NT2/D1 (cell line): Measurements from ENCODE around the gene PHC2.
A peak's percentile ranks its signal among the peaks of the same experiment; 100 is the strongest.

Experiments
- DNase-seq: peaks from one replicate; pipeline ENCODE4 v3.0.0-alpha.2; 2011; ENCODE audit warnings: low read depth, low spot score
- H3K27me3 ChIP-seq: 2 replicates; pipeline ENCODE4 v1.6.0; 2011; ENCODE audit warnings: mild to moderate bottlenecking; ENCODE audit not compliant: insufficient read length, insufficient read depth
- H3K36me3 ChIP-seq: 2 replicates; pipeline ENCODE4 v1.6.1; 2011; ENCODE audit warnings: mild to moderate bottlenecking, low read length, mixed read lengths; ENCODE audit not compliant: insufficient read depth, insufficient read length
- H3K4me1 ChIP-seq: 2 replicates; pipeline ENCODE4 v1.5.1; 2011; ENCODE audit not compliant: insufficient read depth, insufficient read length
- H3K4me3 ChIP-seq: 2 replicates; pipeline ENCODE4 v1.5.1; 2011; ENCODE audit warnings: low read depth; ENCODE audit not compliant: insufficient read length
- H3K9ac ChIP-seq: 2 replicates; pipeline ENCODE4 v1.6.0; 2011; ENCODE audit warnings: low read depth; ENCODE audit not compliant: insufficient read length
- H3K9me3 ChIP-seq: 2 replicates; pipeline ENCODE4 v1.5.1; 2011; ENCODE audit warnings: mild to moderate bottlenecking, low read length; ENCODE audit not compliant: insufficient read depth
- SUZ12 ChIP-seq: IDR thresholded peaks from 2 replicates; pipeline ENCODE4 v1.6.1; 2011; ENCODE audit not compliant: insufficient read length, insufficient read depth; ENCODE audit errors: extremely low read depth
- YY1 ChIP-seq: IDR thresholded peaks from 2 replicates; pipeline ENCODE4 v1.6.1; 2011; ENCODE audit not compliant: insufficient read length, insufficient read depth
- ZNF274 ChIP-seq: IDR thresholded peaks from 2 replicates; pipeline ENCODE4 v1.6.1; 2011; ENCODE audit warnings: mild to moderate bottlenecking, low read depth, low read length

PHC2 gene

GRCh38 chr1:33436557-33437285, 5.8 kb upstream of the PHC2 start:
- H3K9me3 ChIP-seq: no peaks in the 10 kb centered on the region
- TF ChIP-seq SUZ12 (no peak), ZNF274 (no peak), YY1 (no peak)
- peaks cover 6% of the 10 kb centered on the region for H3K27me3 ChIP-seq
- peaks cover 5% of the 10 kb centered on the region for H3K4me1 ChIP-seq
- no peak overlapping the region for H3K4me3 ChIP-seq
- DNase-seq: no peak
- H3K9ac ChIP-seq: no peak overlapping the region
- H3K36me3 ChIP-seq: no peaks in the 10 kb centered on the region

GRCh38 chr1:33435096-33435820, 4.4 kb upstream of the PHC2 start:
- H3K4me1 ChIP-seq: peaks cover 5% of the 10 kb centered on the region
- no peaks in the 10 kb centered on the region for H3K36me3 ChIP-seq
- H3K4me3 ChIP-seq: no peak overlapping the region
- no peaks in the 10 kb centered on the region for H3K9me3 ChIP-seq
- no peak overlapping the region for H3K9ac ChIP-seq
- H3K27me3 ChIP-seq: peaks cover 11% of the 10 kb centered on the region
- TF ChIP-seq SUZ12 (no peak), ZNF274 (no peak)
- no peak for DNase-seq

- H3K9ac ChIP-seq: no peak overlapping the region
- H3K27me3 ChIP-seq: peaks cover 20% of the 10 kb centered on the region
- H3K4me3 ChIP-seq: no peak overlapping the region
- H3K36me3 ChIP-seq: no peaks in the 10 kb centered on the region
- no peak for TF ChIP-seq YY1
- no peak for TF ChIP-seq SUZ12
- TF ChIP-seq ZNF274: no peak
- no peak for DNase-seq
- peaks cover 5% of the 10 kb centered on the region for H3K4me1 ChIP-seq
- H3K9me3 ChIP-seq: no peaks in the 10 kb centered on the region
Measured at GRCh38 chr1:33434363-33434750, 3.5 kb upstream of the PHC2 start.

- Histone ChIP-seq H3K36me3 (no peaks in the 10 kb centered on the region), H3K9ac (no peak overlapping the region), H3K27me3 (peaks cover 27% of the 10 kb centered on the region), H3K9me3 (no peaks in the 10 kb centered on the region), H3K4me1 (peaks cover 5% of the 10 kb centered on the region), H3K4me3 (no peak overlapping the region)
- TF ChIP-seq YY1 (no peak), ZNF274 (no peak), SUZ12 (no peak)
- no peak for DNase-seq
Measured at GRCh38 chr1:33433509-33434362, 2.8 kb upstream of the PHC2 start.

GRCh38 chr1:33429856-33430691, 821 bp downstream of the PHC2 start:
- Histone ChIP-seq H3K9ac (peak overlapping the region; percentile 73), H3K27me3 (peaks cover 45% of the 10 kb centered on the region), H3K9me3 (no peaks in the 10 kb centered on the region), H3K36me3 (no peaks in the 10 kb centered on the region), H3K4me1 (peaks cover 8% of the 10 kb centered on the region), H3K4me3 (peak overlapping the region; percentile 73)
- no peak for DNase-seq
- TF ChIP-seq YY1 (no peak), ZNF274 (no peak), SUZ12 (peak; percentile 47)

DNA sequence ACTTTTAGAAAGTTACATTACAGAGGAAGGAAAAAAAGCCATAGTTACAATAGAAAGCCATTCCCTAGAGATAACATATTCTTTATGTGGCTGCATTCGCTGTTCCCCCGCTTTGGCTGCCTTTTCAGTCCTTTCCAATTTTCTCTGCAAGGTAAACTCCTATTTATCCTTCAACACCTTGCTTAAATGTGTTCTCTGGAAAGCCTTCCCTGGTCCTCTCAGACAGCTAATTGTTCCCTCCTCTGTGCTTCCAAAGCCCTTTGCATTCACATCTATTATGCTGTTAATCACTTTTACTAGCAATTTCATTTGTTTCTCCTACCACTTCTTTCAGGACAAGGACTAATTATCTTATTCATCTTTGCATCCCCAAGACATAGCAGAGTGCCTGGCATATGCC, 1.6 kb downstream of the PHC2 start:
- Histone ChIP-seq H3K9ac (no peak overlapping the region), H3K4me1 (peaks cover 3% of the 10 kb centered on the region), H3K9me3 (no peaks in the 10 kb centered on the region), H3K27me3 (peaks cover 45% of the 10 kb centered on the region), H3K4me3 (no peak overlapping the region), H3K36me3 (no peaks in the 10 kb centered on the region)
- no peak for DNase-seq
- no peak for TF ChIP-seq YY1
